ENCODE measurements around the gene SIRPB2. TPM values are rescaled to one million over a fixed set of nuclear protein-coding genes. Genes with fewer than 3 reads are reported as not detected.

SIRPB2 gene
- total RNA-seq, 1 experiment from 2014 or later, result not detected

DNA sequence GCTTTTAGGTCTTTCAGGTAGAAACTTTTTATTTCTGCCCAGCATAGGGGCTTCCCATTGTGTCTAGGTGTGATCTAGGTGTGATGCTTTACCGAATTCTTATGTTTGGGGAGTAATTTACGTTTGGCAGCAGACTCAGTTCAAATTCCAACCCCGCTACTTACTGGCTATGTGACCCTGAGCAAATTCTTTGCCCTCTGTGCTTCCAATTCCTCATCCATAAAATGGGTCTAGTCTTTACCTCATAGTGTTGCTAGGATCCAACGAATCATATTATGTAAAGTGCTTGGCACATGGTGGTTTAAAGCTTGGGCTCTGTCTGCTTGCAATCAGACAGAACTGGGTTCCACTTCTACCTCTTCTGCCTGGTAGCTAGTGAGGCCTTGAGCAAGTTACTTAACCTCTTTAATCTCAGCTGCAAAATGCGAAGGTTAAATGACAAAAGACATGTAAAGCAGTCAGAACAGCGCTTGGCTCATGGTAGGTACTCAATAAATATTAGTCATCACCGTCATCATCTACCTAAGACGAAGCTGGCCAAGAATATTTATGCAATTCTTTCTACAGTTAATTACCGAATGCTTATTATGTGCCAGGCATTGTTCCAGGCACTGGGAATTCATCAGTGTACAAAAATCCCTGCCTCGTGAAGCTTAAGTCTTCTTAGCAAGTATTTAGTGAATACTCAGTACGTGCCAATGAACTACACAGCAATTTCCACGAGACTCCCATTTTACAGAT lies 25.6 kb downstream of the SIRPB2 start:
- in situ Hi-C loops (cut with HindIII; ENCODE audit: low pct_unique_long_range_greater_than_20kb, low sequenced_read_pairs), result no loop called here
- no peak for DNase-seq (ENCODE audit: low read depth, low spot score)

DNA sequence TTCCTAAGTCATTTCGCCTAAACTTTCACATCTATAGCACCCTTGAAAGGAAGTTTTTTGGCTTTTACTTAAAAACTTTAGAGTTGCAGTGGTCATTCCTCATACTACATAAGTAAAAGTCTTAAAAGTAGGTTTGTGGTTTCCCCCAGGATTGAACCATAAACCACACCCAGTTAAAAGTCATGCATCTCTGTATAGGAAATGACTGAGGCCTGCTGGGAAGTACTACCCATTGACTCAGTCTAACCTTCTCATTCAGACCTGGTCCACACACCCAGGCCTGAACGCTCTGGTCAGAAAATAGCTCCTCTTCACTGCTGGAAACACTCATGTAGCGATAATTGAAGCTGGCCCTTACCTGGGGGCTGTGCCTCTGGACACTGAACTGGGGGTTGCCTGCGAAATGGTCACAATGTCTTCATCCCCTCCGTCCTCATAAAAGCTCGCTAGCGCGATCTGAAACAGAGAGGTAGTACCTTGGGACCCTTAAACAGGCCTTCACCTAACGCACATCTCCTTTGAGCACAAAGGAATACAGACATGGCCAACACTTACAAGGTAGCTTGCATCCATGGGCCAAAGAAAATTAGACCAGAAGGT lies 27.1 kb downstream of the SIRPB2 start:
- in situ Hi-C loops (cut with HindIII; ENCODE audit: low pct_unique_long_range_greater_than_20kb, low sequenced_read_pairs), result no loop called here
- no peak for DNase-seq (ENCODE audit: low read depth, low spot score)

DNA sequence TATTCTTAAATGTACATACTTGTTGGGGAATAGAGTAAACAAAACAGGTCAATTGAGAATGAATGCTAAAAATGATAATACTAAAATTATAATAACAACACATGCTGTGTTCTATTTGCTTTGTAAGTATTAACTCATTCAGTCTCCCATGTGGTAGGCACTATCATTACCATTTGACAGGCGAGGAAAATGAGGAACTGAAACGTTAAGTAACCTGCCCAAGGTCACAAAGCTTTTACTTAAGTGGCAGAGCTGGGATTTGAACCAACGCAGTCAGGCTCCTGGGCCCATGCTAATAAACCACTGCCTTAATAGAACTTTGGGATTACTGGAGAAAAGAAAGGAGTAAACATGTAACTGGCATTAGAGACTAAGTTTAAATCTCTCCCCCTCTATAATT lies 28.4 kb downstream of the SIRPB2 start:
- no peak for DNase-seq (ENCODE audit: low read depth, low spot score)
- in situ Hi-C loops (cut with HindIII; ENCODE audit: low pct_unique_long_range_greater_than_20kb, low sequenced_read_pairs), result no loop called here

DNA sequence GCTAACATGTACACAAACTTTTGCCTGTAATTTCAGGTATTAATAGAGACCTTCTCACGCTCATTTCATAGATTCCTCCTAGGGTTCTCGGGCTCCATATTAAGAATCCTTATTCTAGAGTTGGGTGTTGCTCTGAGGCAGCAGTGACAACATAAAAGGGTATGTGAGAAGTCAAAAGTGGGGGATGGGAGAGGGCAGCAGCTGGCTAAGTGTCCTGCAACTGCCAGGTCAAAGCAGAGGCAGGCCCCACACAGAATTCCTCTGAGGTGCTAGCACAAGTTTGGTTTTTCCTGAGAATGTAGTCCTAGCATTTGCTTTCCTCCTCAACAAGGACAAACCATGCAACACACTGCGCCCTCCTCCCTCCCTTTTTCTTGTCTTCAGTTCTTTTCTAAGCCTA lies 29.2 kb downstream of the SIRPB2 start:
- DNase-seq (ENCODE audit: low read depth, low spot score), result no peak
- in situ Hi-C loops (cut with HindIII; ENCODE audit: low pct_unique_long_range_greater_than_20kb, low sequenced_read_pairs), result no loop called here

DNA sequence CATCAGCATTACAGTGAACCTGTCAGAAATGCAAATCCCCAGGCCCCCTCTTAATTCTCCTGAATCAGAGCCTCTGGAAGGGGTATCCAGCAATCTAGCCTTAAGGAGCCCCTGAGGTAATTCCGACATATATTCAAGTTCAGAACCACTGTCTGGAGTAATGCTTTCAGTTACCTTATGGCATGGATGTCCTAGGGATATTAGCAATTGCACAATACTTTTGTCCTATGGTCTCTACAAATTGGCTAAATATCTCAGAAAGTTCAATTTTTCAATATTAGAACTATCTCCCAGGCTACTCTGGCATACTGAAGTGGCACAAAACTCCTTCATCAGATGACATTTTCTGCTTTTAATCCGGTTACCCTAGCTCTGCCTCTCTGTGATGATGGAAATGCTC lies 30.9 kb downstream of the SIRPB2 start:
- in situ Hi-C loops (cut with HindIII; ENCODE audit: low pct_unique_long_range_greater_than_20kb, low sequenced_read_pairs), result no loop called here
- no peak for DNase-seq (ENCODE audit: low read depth, low spot score)

DNA sequence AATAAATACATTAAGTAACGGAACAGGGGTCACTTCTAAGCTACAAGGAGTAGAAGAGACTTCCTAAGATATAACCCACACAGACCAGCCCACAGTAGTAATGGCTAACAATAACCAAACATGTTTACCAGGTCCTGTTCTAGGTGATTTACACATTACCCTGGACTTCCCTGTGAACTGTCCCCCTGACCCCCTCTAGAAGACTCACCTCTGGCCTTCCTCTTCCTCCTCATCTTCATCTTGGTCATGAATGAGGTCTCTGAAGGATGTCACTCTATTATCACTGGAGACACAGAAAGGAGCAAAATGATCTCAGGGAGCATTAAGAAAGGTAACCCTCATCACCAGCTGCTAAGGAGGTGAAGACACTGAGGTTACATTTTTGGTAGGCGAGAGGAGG lies 33.2 kb downstream of the SIRPB2 start:
- no peak for DNase-seq (ENCODE audit: low read depth, low spot score)
- in situ Hi-C loops (cut with HindIII; ENCODE audit: low pct_unique_long_range_greater_than_20kb, low sequenced_read_pairs), result no loop called here

DNA sequence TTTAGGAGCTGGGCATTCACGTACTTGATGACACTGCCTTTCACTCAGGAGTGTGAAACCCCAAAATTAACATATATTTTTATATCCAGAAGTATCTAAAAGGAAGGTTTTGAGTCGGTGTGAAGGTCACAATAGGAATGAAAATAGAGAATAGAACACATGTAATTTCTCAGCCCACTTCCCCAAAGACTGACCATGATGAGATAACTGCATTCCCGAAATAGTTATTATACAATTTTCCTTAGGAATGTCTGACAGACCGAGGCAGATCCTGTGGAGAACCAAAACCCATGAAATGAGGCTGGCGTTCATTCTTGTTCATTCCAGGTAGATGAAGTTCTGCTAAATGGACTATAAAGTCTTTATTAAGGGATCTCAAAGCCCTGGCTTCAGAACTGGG lies 34.9 kb downstream of the SIRPB2 start:
- no peak for DNase-seq (ENCODE audit: low read depth, low spot score)
- in situ Hi-C loops (cut with HindIII; ENCODE audit: low pct_unique_long_range_greater_than_20kb, low sequenced_read_pairs), result no loop called here

DNA sequence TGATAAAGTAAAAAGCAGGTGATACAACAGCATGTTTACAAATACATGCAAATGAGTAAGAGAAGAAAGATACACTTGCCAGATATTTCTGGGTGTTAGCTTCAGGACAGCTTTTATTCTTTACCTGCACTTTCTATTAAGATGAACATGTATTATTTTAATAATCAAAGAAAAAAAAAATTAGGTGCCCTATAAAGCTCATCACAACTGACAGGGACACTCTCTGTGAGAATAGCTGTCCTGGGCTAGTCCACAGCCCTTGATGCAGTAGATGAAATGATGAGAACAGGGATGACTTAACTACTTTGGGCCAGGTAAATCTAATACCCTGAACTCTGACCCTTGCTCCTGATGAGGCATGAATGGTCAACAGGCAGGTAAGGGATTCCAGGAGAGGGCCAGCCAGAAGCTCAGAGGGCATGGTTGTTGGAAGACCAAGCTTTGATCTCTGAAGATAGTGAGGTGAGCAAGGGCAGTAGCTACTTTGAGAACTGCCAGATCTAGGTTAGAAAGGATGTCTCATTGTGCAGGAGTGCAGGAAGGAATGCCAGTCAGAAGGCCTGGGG lies 40.2 kb downstream of the SIRPB2 start:
- DNase-seq (ENCODE audit: low read depth, low spot score), result no peak
- in situ Hi-C loops (cut with HindIII; ENCODE audit: low pct_unique_long_range_greater_than_20kb, low sequenced_read_pairs), result no loop called here

DNA sequence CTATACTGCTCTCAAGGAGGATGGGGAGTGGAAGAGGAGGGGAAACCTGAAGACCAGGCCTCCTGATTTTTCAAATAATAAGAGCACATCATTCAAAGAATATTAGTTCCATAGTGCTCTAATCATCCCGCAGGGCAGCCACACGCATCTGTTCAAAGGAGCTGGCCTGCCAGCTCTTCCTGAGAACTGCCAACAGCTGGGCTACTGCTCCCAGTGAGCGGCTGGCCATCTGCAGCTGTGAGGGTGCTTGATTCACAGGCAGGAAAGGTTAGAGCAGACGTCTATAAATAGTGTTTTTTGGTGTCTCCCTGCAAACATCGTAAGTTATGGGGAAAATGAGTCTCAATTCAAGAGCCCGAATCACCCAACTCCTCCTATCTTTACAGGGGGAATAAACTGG lies 41.9 kb downstream of the SIRPB2 start:
- in situ Hi-C loops (cut with HindIII; ENCODE audit: low pct_unique_long_range_greater_than_20kb, low sequenced_read_pairs), result loop anchor here (10.0 to 25.0 kb wide), 2 partner anchors 55 to 137 kb away; partner anchors contain the start of gene FKBP1A
- DNase-seq (ENCODE audit: low read depth, low spot score), result no peak

DNA sequence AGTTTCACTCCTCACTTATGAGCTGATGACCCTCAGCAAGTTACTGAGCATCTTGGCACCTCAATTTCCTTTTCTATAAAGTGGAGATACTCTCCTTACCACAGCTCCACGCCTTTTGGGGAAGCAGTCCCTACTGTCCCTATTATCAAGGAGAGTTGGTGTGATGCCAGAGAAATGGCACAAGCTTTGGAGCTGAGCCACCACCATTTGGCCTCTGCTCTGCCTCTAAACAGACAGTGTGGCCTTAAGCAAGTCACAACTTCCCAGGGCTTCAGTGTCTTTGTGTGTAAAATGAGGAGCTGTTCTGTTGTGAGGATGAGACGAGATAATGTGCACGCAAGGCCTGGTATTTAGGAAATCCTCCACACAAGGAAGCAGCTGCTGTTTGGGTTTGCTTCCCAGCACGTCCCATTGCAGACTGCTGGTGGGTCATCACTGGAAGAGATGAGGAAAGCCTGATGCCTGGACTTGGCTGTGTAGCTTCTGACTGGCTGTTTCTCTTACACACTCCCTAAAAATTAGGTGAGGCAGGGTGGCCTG lies 43.1 kb downstream of the SIRPB2 start:
- in situ Hi-C loops (cut with HindIII; ENCODE audit: low pct_unique_long_range_greater_than_20kb, low sequenced_read_pairs), result loop anchor here (10.0 to 25.0 kb wide), 2 partner anchors 53 to 136 kb away; partner anchors contain the start of gene FKBP1A
- DNase-seq (ENCODE audit: low read depth, low spot score), result no peak

DNA sequence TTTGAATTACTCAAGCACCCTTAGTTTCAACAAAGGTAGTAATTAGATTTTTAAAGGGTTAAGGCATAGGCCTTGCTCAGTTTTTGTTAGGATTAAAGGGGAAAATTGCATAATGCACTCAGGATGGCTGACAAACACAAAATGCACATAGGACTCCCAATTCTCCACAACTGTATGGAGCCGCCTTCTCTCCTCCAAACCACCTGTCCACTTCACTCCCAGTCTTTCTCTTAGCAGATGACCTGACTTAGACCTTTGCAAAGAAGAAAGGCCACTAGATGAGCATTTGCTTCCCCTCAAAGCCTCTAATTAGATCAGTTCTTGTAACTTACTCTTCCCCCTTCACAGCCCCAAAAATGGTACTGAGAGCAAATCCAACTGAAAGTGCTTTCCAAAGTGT lies 44.7 kb downstream of the SIRPB2 start:
- no peak for DNase-seq (ENCODE audit: low read depth, low spot score)
- in situ Hi-C loops (cut with HindIII; ENCODE audit: low pct_unique_long_range_greater_than_20kb, low sequenced_read_pairs), result loop anchor here (10.0 to 25.0 kb wide), 2 partner anchors 52 to 134 kb away; partner anchors contain the start of gene FKBP1A

DNA sequence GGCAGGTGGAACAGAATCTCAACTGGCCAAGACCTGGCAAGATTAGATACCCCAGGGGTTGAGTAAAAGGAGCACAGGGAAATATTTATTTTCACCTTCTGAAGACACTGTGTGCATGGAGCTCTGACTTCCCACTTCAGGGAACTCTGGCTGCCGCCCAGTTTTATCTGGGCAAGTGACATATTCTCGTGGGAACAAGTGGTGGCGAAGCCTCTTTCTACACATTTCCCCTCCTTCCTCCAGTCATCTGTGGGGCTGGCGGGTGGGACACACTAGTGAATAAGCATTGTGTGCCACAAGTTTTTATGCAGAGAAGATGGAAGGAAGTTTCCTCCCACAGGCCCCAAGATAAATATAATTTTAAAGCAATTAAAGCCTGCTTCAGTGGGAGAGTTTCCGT lies 48.1 kb downstream of the SIRPB2 start:
- no peak for DNase-seq (ENCODE audit: low read depth, low spot score)
- in situ Hi-C loops (cut with HindIII; ENCODE audit: low pct_unique_long_range_greater_than_20kb, low sequenced_read_pairs), result loop anchor here (10.0 to 25.0 kb wide), 2 partner anchors 48 to 131 kb away; partner anchors contain the start of gene FKBP1A

DNA sequence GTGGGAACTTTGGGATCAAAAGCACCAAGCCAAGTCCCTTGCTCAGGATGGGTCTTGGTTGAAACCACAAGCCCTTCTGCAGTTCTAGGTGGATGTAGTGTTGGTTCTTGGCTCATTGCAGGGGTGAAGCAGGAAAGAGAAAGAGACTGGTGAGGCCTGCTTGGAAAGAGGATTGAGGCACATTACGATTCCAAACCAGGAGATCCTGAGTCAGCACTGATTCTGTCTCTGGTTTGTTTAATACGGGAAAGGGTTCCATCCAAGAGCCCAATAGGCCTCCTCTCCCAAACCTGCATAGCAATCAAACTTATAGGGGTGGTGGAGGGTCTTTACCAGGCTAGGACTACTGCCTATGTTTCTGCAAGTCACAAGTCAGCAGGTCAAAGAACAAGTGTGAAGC lies 48.9 kb downstream of the SIRPB2 start:
- in situ Hi-C loops (cut with HindIII; ENCODE audit: low pct_unique_long_range_greater_than_20kb, low sequenced_read_pairs), result loop anchor here (10.0 to 25.0 kb wide), 2 partner anchors 48 to 130 kb away; partner anchors contain the start of gene FKBP1A
- no peak for DNase-seq (ENCODE audit: low read depth, low spot score)

DNA sequence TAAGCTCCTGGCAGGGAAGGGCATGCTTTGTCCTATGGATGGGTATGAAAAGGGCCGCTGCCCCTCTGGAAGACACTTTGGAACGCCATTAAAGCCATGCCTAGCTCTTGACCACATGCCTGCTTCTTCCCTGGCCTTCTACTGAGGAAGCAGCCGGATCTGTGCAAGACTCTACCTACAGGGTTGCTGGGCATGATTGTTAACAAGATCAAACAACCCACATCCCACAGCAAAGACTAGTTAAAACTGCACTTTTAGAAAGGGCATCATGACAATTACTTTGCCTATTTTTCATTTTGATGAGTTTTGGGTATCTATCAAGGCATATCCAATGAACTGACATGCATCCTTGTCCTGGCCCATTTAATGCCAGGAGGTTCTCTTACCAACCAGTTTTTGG lies 50.1 kb downstream of the SIRPB2 start:
- DNase-seq (ENCODE audit: low read depth, low spot score), result no peak
- in situ Hi-C loops (cut with HindIII; ENCODE audit: low pct_unique_long_range_greater_than_20kb, low sequenced_read_pairs), result loop anchor here (10.0 to 25.0 kb wide), 2 partner anchors 46 to 129 kb away; partner anchors contain the start of gene FKBP1A

DNA sequence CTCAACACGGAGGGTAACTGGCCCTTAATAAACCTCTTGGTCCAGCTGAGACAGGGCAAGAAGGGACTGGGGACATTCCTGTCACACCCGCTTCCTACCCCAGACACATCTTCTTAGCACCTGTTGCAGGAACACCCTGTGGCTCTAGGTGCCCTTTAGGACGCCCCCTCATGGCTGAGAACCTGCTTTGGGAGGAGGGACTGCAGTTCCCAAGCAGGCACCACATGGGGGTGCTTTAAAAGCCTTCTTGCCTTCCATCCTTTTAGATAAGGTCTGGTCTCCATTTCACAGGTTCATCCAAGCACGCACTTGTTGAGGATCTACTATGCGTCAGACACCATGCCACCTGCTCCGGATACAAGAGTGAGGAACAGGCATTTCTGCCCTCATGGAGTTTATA lies 51.2 kb downstream of the SIRPB2 start:
- in situ Hi-C loops (cut with HindIII; ENCODE audit: low pct_unique_long_range_greater_than_20kb, low sequenced_read_pairs), result loop anchor here (10.0 to 25.0 kb wide), 2 partner anchors 45 to 128 kb away; partner anchors contain the start of gene FKBP1A
- DNase-seq (ENCODE audit: low read depth, low spot score), result peak; percentile 71

DNA sequence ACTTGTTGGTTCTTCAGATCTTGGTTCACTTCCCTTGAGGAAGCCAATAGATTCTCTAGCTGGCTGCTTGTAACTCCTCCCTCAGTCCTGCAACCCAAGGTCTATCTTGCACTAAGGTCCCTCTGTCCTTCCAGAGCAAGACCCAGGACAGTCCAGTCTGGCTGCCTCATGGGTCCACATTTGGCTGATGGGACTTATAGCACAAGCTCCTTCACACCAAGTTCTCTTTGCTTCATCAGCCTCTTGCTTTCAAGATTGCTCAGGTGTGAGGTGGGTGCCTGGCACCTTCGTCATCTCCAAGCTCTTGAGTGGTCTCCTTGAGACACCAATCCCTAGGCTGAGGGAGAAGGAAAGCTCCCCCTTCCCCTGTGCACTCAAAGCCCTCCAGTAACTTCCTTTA lies 52.9 kb downstream of the SIRPB2 start:
- in situ Hi-C loops (cut with HindIII; ENCODE audit: low pct_unique_long_range_greater_than_20kb, low sequenced_read_pairs), result loop anchor here (25.0 kb wide), 1 partner anchor 126 kb away; no protein-coding TSS in a partner anchor
- no peak for DNase-seq (ENCODE audit: low read depth, low spot score)

DNA sequence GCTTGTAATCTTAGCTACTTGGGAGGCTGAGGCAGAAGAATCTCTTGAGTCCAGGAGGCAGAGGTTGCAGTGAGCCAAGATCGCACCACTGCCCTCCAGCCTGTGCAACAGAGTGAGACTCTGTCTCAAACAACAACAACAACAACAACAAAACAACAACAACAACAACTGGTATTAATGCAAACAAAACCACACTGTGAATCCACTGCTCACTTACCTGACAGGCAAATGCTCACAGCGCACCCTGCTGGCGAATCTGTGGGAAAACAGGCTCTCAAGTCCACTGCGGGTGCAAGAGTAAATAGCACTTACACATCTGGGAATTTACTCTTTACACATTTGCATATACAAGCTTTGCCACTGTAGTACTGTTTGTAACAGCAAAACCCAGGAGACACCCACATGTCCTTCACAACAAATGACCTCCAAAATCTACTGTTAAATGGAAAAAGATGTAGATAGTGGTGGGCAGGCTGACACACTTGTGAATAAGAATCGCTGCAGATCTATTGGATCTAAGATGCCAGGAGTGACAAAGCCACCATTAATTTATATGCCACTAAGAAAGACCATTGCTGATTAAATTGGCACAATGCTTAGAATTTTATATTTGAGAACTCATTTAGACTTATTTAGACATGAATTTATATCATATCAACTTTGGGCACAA lies 53.9 kb downstream of the SIRPB2 start:
- in situ Hi-C loops (cut with HindIII; ENCODE audit: low pct_unique_long_range_greater_than_20kb, low sequenced_read_pairs), result loop anchor here (25.0 kb wide), 1 partner anchor 125 kb away; no protein-coding TSS in a partner anchor
- peak; percentile 87 for DNase-seq (ENCODE audit: low read depth, low spot score)

DNA sequence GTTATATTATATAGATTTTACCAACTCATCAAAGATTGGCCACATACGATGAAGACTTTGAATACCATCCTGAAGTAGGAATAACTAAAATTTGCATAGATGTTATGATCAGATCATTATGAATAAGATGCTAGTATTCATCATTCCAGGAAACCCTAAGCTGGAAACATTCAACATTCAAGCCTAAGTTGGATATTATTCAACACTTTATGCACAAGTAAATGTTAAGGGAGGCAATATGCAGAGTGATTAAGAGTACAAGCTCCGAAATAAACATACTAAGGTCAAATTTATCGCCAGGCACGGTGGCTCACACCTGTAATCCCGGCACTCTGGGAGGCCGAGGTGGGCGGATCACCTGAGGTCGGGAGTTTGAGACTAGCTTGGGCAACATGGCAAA lies 55.0 kb downstream of the SIRPB2 start:
- DNase-seq (ENCODE audit: low read depth, low spot score), result no peak
- in situ Hi-C loops (cut with HindIII; ENCODE audit: low pct_unique_long_range_greater_than_20kb, low sequenced_read_pairs), result loop anchor here (25.0 kb wide), 1 partner anchor 124 kb away; no protein-coding TSS in a partner anchor
